ENCODE measurements around the gene AHCYL1. TPM values are rescaled to one million over a fixed set of nuclear protein-coding genes. Genes with fewer than 3 reads are reported as not detected.

Gene AHCYL1
- total and polyA plus RNA-seq, 3 experiments from 2014 or later, result 46.6 to 59.9 (median 56.9) TPM

DNA sequence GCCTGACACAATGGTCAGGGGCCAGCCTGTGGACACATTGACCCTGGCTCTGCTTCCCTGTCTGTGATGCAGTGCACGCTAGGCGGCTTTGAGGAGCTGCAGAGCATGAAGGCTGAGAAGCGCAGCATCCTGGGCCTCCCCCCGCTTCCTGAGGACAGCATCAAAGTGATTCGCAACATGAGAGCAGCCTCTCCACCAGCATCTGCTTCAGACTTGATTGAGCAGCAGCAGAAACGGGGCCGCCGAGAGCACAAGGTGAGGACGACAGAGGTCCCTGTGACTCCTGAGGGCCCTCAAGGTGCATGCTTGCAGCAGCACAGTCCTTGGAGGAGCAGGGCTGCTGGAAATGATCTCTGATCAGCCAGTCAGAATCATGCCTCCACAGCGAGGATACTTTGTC, 58.5 kb downstream of the AHCYL1 start:
- Histone ChIP-seq H3K36me3 (ENCODE audit: insufficient read depth, low read length) (peaks cover 88% of the 10 kb centered on the region), H3K4me3 (ENCODE audit: low read length) (no peak overlapping the region), H3K4me1 (ENCODE audit: insufficient read depth, low read length) (no peaks in the 10 kb centered on the region), H3K27ac (ENCODE audit: low read depth, low read length) (no peak overlapping the region), H3K27me3 (ENCODE audit: insufficient read depth, low read length, poor library complexity, severe bottlenecking) (no peaks in the 10 kb centered on the region), H3K9me3 (ENCODE audit: low read length) (no peaks in the 10 kb centered on the region)
- POLR2A ChIA-PET, result no interaction called here
- CTCF ChIA-PET, result interaction anchor here (1.1 to 2.5 kb wide), 2 partner anchors 9 to 11 kb away, joined by 3 to 8 read pairs; no protein-coding TSS in a partner anchor
- DNase-seq, result no peak
- Mint-ChIP-seq H3K36me3 (peaks cover 0 to 93% (median 29%) of the 10 kb centered on the region in 3 donors), H3K4me3 (no peak overlapping the region), H3K27me3 (no peaks in the 10 kb centered on the region), H3K9me3 (no peaks in the 10 kb centered on the region), H3K27ac (no peak overlapping the region), H3K4me1 (no peaks in the 10 kb centered on the region)

DNA sequence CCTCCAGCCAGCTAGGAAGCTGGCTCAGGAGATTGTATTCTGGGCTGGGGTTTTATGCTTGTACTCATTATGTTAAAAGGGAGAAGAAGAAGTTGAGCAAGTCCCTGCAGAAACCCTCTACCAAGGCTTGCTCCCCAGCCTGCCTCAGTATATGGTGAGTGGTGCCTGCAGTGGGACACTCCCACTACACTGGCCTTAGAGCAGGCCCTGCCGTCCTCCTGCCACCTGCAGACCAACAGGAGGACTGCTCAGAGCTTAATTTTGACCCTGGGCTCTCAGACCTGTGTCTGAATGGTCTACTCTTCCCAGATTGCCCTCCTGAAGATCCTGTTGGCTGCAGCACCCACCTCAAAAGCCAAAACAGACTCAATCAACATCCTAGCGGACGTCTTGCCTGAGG, 62.9 kb downstream of the AHCYL1 start:
- no peaks in the 10 kb centered on the region for H3K9me3 ChIP-seq (ENCODE audit: low read length)
- H3K36me3 ChIP-seq (ENCODE audit: insufficient read depth, low read length), result peaks cover 71% of the 10 kb centered on the region
- CTCF ChIA-PET, result interaction anchor here (1.0 to 1.2 kb wide), 2 partner anchors 13 to 18 kb away, joined by 3 read pairs; no protein-coding TSS in a partner anchor
- peaks cover 0 to 2% of the 10 kb centered on the region in 2 donors for H3K27me3 Mint-ChIP-seq
- H3K27me3 ChIP-seq (ENCODE audit: insufficient read depth, low read length, poor library complexity, severe bottlenecking), result no peaks in the 10 kb centered on the region
- H3K9me3 Mint-ChIP-seq, result no peaks in the 10 kb centered on the region
- H3K36me3 Mint-ChIP-seq, result peaks cover 7 to 94% (median 31%) of the 10 kb centered on the region in 3 donors
- POLR2A ChIA-PET, result interaction anchor here (0.5 kb wide), 1 partner anchor 13 kb away, joined by 4 read pairs; no protein-coding TSS in a partner anchor
- H3K4me3 ChIP-seq (ENCODE audit: low read length), result no peak overlapping the region
- H3K4me3 Mint-ChIP-seq, result no peak overlapping the region
- H3K4me1 ChIP-seq (ENCODE audit: insufficient read depth, low read length), result no peaks in the 10 kb centered on the region
- DNase-seq, result no peak
- H3K27ac ChIP-seq (ENCODE audit: low read depth, low read length), result no peak overlapping the region
- no peaks in the 10 kb centered on the region for H3K4me1 Mint-ChIP-seq
- H3K27ac Mint-ChIP-seq, result peak overlapping the region in 1 of 8 donors; percentile 18

DNA sequence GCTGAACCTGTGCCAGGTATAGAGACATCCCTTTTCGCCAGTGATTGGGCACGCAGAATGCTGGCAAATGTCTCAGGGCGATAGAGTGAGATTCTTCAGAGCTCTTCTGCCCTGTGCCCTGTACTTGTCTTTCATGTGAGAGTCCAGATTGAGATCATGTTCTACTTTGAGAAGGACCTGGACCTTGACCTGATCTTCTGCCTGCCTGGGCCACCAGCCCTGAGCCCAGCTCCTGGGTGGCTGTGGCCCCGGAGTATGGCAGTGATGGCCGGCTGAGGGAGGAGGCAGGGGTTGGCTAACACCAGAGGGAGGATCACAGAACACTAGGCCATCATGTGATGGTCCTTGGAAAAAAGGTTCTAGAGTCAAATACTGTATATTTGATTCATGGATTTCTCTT, 63.7 kb downstream of the AHCYL1 start:
- Histone ChIP-seq H3K27me3 (ENCODE audit: insufficient read depth, low read length, poor library complexity, severe bottlenecking) (no peaks in the 10 kb centered on the region), H3K36me3 (ENCODE audit: insufficient read depth, low read length) (peaks cover 70% of the 10 kb centered on the region), H3K9me3 (ENCODE audit: low read length) (no peaks in the 10 kb centered on the region), H3K27ac (ENCODE audit: low read depth, low read length) (no peak overlapping the region), H3K4me3 (ENCODE audit: low read length) (no peak overlapping the region), H3K4me1 (ENCODE audit: insufficient read depth, low read length) (no peaks in the 10 kb centered on the region)
- Mint-ChIP-seq H3K27ac (peak overlapping the region in 1 of 8 donors; percentile 36), H3K27me3 (peaks cover 0 to 2% of the 10 kb centered on the region in 2 donors), H3K4me1 (no peaks in the 10 kb centered on the region), H3K36me3 (peaks cover 7 to 94% (median 36%) of the 10 kb centered on the region in 3 donors), H3K4me3 (no peak overlapping the region), H3K9me3 (no peaks in the 10 kb centered on the region)
- ChIA-PET POLR2A (no interaction called here), CTCF (interaction anchor here (1.2 kb wide), 1 partner anchor 19 kb away, joined by 3 read pairs; no protein-coding TSS in a partner anchor)
- DNase-seq, result no peak

DNA sequence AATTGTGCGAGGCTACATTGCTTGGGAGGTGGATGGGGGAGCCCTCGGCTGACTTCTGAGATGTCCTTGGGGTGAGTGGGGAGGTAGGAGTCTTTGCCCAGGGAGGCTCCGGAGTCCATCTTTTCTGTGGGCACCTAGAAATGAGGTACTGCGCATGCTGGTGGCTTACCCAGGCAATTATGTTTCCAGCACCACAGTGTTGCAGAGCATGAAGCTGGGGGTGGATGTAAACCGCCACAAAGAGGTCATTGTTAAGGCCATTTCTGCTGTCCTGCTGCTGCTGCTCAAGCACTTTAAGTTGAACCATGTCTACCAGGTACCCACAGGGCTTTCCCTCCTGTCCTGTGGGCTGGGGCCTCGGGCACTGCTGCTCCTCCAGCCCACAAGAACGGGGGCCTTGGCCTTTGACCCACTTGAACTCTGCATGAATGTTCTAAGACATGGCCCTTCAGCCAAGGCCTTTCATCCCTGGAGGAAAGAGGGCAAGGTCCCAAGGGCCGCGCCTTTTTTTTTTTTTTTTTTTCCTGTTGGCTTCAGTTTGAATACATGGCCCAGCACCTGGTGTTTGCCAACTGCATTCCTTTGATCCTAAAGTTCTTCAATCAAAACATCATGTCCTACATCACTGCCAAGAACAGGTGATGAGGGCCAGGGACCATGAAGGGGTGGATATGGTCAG, 64.5 kb downstream of the AHCYL1 start:
- Histone ChIP-seq H3K9me3 (ENCODE audit: low read length) (no peaks in the 10 kb centered on the region), H3K4me1 (ENCODE audit: insufficient read depth, low read length) (no peaks in the 10 kb centered on the region), H3K27ac (ENCODE audit: low read depth, low read length) (no peak overlapping the region), H3K27me3 (ENCODE audit: insufficient read depth, low read length, poor library complexity, severe bottlenecking) (no peaks in the 10 kb centered on the region), H3K36me3 (ENCODE audit: insufficient read depth, low read length) (peaks cover 70% of the 10 kb centered on the region), H3K4me3 (ENCODE audit: low read length) (no peak overlapping the region)
- CTCF ChIA-PET, result interaction anchor here (1.2 to 2.2 kb wide), 2 partner anchors 11 to 19 kb away, joined by 3 to 11 read pairs; no protein-coding TSS in a partner anchor
- POLR2A ChIA-PET, result no interaction called here
- H3K4me1 Mint-ChIP-seq, result peaks cover 0 to 5% (median 1%) of the 10 kb centered on the region in 3 donors
- H3K4me3 Mint-ChIP-seq, result no peak overlapping the region
- peaks cover 0 to 2% of the 10 kb centered on the region in 2 donors for H3K27me3 Mint-ChIP-seq
- peaks cover 13 to 94% (median 36%) of the 10 kb centered on the region in 3 donors for H3K36me3 Mint-ChIP-seq
- no peak overlapping the region for H3K27ac Mint-ChIP-seq
- H3K9me3 Mint-ChIP-seq, result no peaks in the 10 kb centered on the region
- DNase-seq, result no peak

DNA sequence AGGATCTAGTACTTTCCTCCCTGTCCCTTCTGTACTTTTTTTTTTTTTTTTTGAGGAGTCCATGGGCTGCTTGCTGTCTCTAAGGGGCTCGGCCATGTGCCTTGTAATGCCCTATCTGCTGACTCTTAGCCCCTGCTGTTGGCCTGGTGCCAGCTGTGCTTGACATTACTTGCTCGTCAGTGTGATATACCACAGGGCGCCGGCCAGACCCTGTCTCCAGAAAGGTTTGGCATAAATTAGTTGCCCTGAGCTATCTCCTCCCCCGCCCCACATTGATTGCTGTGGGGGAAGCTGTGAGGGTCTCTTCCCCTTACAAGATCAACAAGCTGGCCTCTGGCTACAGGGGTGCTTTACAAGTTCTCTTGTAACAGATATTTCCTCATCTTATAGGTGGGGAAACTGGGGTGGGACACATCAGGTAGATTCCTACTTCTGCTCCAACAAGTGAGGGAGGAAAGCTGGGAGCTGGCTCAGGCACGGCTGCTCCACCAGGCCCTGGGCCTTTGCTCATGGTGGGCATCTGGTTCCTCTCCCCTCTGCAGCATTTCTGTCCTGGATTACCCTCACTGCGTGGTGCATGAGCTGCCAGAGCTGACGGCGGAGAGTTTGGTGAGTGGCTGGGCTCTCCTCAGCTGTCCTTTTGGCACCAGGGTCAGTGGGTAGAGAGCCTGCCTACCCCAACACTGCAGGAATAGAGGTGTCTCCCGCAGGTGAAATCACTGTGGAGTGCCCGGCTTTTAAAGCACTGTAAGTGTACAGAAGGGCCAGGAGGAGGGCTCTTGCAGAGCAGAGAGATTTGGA, 65.4 kb downstream of the AHCYL1 start:
- peaks cover 0 to 2% of the 10 kb centered on the region in 2 donors for H3K27me3 Mint-ChIP-seq
- Histone ChIP-seq H3K27ac (ENCODE audit: low read depth, low read length) (no peak overlapping the region), H3K4me3 (ENCODE audit: low read length) (no peak overlapping the region), H3K27me3 (ENCODE audit: insufficient read depth, low read length, poor library complexity, severe bottlenecking) (no peaks in the 10 kb centered on the region), H3K9me3 (ENCODE audit: low read length) (no peaks in the 10 kb centered on the region), H3K4me1 (ENCODE audit: insufficient read depth, low read length) (no peaks in the 10 kb centered on the region), H3K36me3 (ENCODE audit: insufficient read depth, low read length) (peaks cover 72% of the 10 kb centered on the region)
- H3K27ac Mint-ChIP-seq, result peak overlapping the region in 3 of 8 donors; percentile 47 to 68 (median 61)
- H3K4me3 Mint-ChIP-seq, result no peak overlapping the region
- peaks cover 0 to 5% (median 1%) of the 10 kb centered on the region in 3 donors for H3K4me1 Mint-ChIP-seq
- no peak for DNase-seq
- POLR2A ChIA-PET, result no interaction called here
- H3K36me3 Mint-ChIP-seq, result peaks cover 13 to 96% (median 32%) of the 10 kb centered on the region in 3 donors
- no peaks in the 10 kb centered on the region for H3K9me3 Mint-ChIP-seq
- CTCF ChIA-PET, result interaction anchor here (1.1 to 2.2 kb wide), 2 partner anchors 10 to 15 kb away, joined by 3 to 11 read pairs; partner anchors contain the start of gene STRIP1

DNA sequence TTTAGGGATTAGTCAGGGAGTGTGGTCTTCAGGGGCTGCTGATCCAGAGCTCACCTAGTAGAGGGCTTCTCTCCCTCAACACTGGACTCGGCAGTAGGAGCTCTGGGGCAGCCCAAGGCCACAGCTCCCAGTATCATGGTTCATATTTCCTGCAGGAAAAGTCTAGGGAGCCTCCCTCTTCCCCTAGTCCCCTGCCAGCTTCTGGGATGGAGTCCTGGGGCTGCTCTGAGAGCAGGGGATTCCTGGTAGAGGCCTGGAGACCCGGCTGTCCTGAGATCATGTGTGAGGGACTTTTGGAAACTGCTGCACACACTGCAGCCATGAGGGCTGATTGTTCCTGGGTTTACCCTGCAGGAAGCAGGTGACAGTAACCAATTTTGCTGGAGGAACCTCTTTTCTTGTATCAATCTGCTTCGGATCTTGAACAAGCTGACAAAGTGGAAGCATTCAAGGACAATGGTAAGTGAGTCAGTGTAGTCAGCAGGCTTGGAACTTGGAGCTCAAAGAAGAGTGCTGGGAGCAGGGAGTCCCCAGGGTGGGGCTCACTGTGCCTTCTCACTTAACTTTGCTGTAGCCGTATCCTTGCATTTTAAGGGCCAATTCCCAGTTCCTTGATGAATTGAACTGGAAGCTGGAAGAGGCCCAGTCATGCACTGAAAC, 66.2 kb downstream of the AHCYL1 start:
- H3K27me3 ChIP-seq (ENCODE audit: insufficient read depth, low read length, poor library complexity, severe bottlenecking), result no peaks in the 10 kb centered on the region
- no peak overlapping the region for H3K27ac ChIP-seq (ENCODE audit: low read depth, low read length)
- Mint-ChIP-seq H3K9me3 (no peaks in the 10 kb centered on the region), H3K4me3 (no peak overlapping the region), H3K4me1 (peaks cover 0 to 5% (median 1%) of the 10 kb centered on the region in 3 donors), H3K36me3 (peaks cover 16 to 97% (median 30%) of the 10 kb centered on the region in 3 donors), H3K27ac (peak overlapping the region in 2 of 8 donors; percentile 47 to 52), H3K27me3 (peaks cover 0 to 2% of the 10 kb centered on the region in 2 donors)
- ChIA-PET CTCF (interaction anchor here (1.1 to 2.2 kb wide), 2 partner anchors 9 to 16 kb away, joined by 3 to 11 read pairs; partner anchors contain the start of gene STRIP1), POLR2A (no interaction called here)
- no peaks in the 10 kb centered on the region for H3K4me1 ChIP-seq (ENCODE audit: insufficient read depth, low read length)
- no peaks in the 10 kb centered on the region for H3K9me3 ChIP-seq (ENCODE audit: low read length)
- no peak overlapping the region for H3K4me3 ChIP-seq (ENCODE audit: low read length)
- DNase-seq, result no peak
- H3K36me3 ChIP-seq (ENCODE audit: insufficient read depth, low read length), result peaks cover 72% of the 10 kb centered on the region

DNA sequence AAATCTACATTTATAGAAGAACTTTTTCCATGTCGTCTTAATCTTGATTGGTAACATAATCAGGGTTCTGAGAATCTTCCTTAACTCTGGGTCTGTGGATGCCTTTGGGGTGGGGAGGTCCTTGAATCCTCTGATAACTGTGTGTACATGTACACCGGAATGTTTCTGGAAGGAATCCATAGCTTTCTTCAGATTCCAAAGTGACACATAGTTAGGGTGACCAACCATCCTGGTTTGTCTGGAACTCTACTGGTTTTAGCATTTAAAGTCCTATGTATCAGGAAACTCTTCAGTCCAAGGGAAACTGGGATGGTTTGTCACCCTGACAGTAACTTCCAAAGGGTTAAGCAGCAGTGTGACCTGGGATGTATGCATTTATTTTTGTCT, 66.7 kb downstream of the AHCYL1 start:
- CTCF ChIA-PET, result interaction anchor here (2.2 kb wide), 1 partner anchor 9 kb away, joined by 11 read pairs; no protein-coding TSS in a partner anchor
- no peak overlapping the region for H3K27ac ChIP-seq (ENCODE audit: low read depth, low read length)
- no peaks in the 10 kb centered on the region for H3K27me3 ChIP-seq (ENCODE audit: insufficient read depth, low read length, poor library complexity, severe bottlenecking)
- H3K4me3 Mint-ChIP-seq, result no peak overlapping the region
- DNase-seq, result no peak
- peaks cover 17 to 97% (median 31%) of the 10 kb centered on the region in 3 donors for H3K36me3 Mint-ChIP-seq
- H3K27ac Mint-ChIP-seq, result no peak overlapping the region
- no peaks in the 10 kb centered on the region for H3K9me3 ChIP-seq (ENCODE audit: low read length)
- H3K4me1 ChIP-seq (ENCODE audit: insufficient read depth, low read length), result no peaks in the 10 kb centered on the region
- POLR2A ChIA-PET, result no interaction called here
- peaks cover 0 to 5% (median 1%) of the 10 kb centered on the region in 3 donors for H3K4me1 Mint-ChIP-seq
- no peaks in the 10 kb centered on the region for H3K9me3 Mint-ChIP-seq
- H3K36me3 ChIP-seq (ENCODE audit: insufficient read depth, low read length), result peaks cover 74% of the 10 kb centered on the region
- H3K4me3 ChIP-seq (ENCODE audit: low read length), result no peak overlapping the region
- H3K27me3 Mint-ChIP-seq, result peaks cover 0 to 2% of the 10 kb centered on the region in 2 donors
